Mammary epithelial cell (primary cell): ENCODE measurements around the gene TOMM34.

Experiments used
- EZH2 ChIP-seq: IDR thresholded peaks from 2 replicates; pipeline ENCODE4 v1.6.1; 2012; ENCODE audit warnings: low read length, inconsistent platforms, borderline replicate concordance
- TF ChIP-seq, protein P1 (sequence below), 2 donors: IDR thresholded peaks in 1 of 2; conservative IDR thresholded peaks in 1 of 2; 2 replicates each; pipeline ENCODE4 v1.5.1; 2011 to 2012; ENCODE audit warnings: inconsistent platforms in 2 of 2, low read length in 2 of 2, mild to moderate bottlenecking in 2 of 2, control low read depth in 1 of 2, low read depth in 1 of 2; ENCODE audit not compliant: insufficient read depth in 1 of 2; ENCODE audit errors: extremely low read depth in 1 of 2

DNA sequence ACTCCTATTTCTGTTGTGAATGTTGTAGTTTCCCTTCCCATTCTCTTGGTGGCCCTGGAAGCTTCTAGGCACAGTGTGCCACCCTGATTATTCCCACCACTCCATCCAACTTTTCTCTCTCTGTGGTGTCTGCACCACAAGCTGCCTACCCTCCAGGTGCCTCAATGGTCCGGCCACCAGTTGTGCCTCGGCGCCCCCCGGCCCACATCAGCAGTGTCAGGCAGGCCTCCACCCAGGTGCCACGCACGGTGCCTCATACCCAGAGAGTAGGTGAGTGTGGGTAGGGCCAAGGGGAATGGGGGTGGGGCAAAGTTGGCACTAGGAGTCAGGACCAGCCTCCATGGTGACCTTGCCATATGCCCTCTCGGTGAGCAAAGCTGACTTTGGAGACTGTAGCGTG, 27.3 kb downstream of the TOMM34 start:
- no peak for TF ChIP-seq EZH2
- TF ChIP-seq, protein P1, sequence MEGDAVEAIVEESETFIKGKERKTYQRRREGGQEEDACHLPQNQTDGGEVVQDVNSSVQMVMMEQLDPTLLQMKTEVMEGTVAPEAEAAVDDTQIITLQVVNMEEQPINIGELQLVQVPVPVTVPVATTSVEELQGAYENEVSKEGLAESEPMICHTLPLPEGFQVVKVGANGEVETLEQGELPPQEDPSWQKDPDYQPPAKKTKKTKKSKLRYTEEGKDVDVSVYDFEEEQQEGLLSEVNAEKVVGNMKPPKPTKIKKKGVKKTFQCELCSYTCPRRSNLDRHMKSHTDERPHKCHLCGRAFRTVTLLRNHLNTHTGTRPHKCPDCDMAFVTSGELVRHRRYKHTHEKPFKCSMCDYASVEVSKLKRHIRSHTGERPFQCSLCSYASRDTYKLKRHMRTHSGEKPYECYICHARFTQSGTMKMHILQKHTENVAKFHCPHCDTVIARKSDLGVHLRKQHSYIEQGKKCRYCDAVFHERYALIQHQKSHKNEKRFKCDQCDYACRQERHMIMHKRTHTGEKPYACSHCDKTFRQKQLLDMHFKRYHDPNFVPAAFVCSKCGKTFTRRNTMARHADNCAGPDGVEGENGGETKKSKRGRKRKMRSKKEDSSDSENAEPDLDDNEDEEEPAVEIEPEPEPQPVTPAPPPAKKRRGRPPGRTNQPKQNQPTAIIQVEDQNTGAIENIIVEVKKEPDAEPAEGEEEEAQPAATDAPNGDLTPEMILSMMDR (conservative IDR thresholded peaks at IDR 0.05 in 1 of 2, IDR thresholded peaks at IDR 0.05 in 1 of 2; ENCODE audit: extremely low read depth in 1 of 2, insufficient read depth in 1 of 2, low read depth in 1 of 2, low read length in 2 of 2): no peak
